Measurements from ENCODE around the gene C19orf44.

C19orf44 gene

GRCh38 chr19:16527334-16527935 is 31.2 kb downstream of the C19orf44 start:
- DNase-seq = no peak
- H3K4ac ChIP-seq (ENCODE audit: low read depth in 1 of 2, low read length in 2 of 2) = no peak overlapping the region
- H2BK5ac ChIP-seq (ENCODE audit: low read depth, low read length, poor library complexity, severe bottlenecking) = no peak overlapping the region
- H2AFZ ChIP-seq (ENCODE audit: low read depth, low read length) = no peak overlapping the region
- H3K18ac ChIP-seq (ENCODE audit: low read depth in 1 of 2, low read length in 2 of 2) = no peak overlapping the region
- H2BK12ac ChIP-seq (ENCODE audit: low read length in 2 of 2) = no peak overlapping the region
- H4K91ac ChIP-seq (ENCODE audit: low read length) = no peak overlapping the region
- no peaks in the 10 kb centered on the region for H3K27me3 ChIP-seq (ENCODE audit: control insufficient read depth in 1 of 2, insufficient read depth in 1 of 2, low read length in 2 of 2)
- no peak overlapping the region for H3K14ac ChIP-seq (ENCODE audit: low read length in 2 of 2)
- WGBS = 90% methylated on average over 14 of the region's 14 CpGs
- no peak overlapping the region for H2BK120ac ChIP-seq (ENCODE audit: low read depth, low read length)
- H3K4me3 ChIP-seq (ENCODE audit: insufficient read depth in 1 of 2, low read depth in 1 of 2, low read length in 2 of 2) = no peak overlapping the region
- H3K9ac ChIP-seq (ENCODE audit: low read length) = no peak overlapping the region
- no peak overlapping the region for H2AK5ac ChIP-seq (ENCODE audit: low read length, severe bottlenecking)
- H3K23ac ChIP-seq (ENCODE audit: low read length in 2 of 2) = no peak overlapping the region
- H4K8ac ChIP-seq (ENCODE audit: low read length) = no peak overlapping the region
- no peaks in the 10 kb centered on the region for H3K9me3 ChIP-seq (ENCODE audit: control insufficient read depth, low read length)
- peaks cover 57% of the 10 kb centered on the region for H3K79me1 ChIP-seq (replicated peaks; ENCODE audit: low read length, poor library complexity, severe bottlenecking)
- H3K36me3 ChIP-seq (ENCODE audit: control insufficient read depth in 1 of 2, insufficient read depth in 2 of 2, low read depth in 1 of 2, low read length in 2 of 2) = peaks cover 94 to 99% of the 10 kb centered on the region in 2 experiments
- peaks cover 2% of the 10 kb centered on the region for H3K4me1 ChIP-seq (ENCODE audit: control insufficient read depth, insufficient read depth, low read depth, low read length)
- no peak overlapping the region for H3K4me2 ChIP-seq (ENCODE audit: low read length, poor library complexity, severe bottlenecking)
- H2BK15ac ChIP-seq (ENCODE audit: low read depth, poor library complexity, severe bottlenecking) = no peak overlapping the region
- H3K27ac ChIP-seq (ENCODE audit: low read length, poor library complexity, severe bottlenecking) = no peak overlapping the region

GRCh38 chr19:16527971-16528521 is 31.9 kb downstream of the C19orf44 start:
- no peak overlapping the region for H2BK12ac ChIP-seq (ENCODE audit: low read length in 2 of 2)

GRCh38 chr19:16529466-16530144 is 33.4 kb downstream of the C19orf44 start:
- no peak overlapping the region for H2BK120ac ChIP-seq (ENCODE audit: low read depth, low read length)
- DNase-seq = no peak
- H3K14ac ChIP-seq (ENCODE audit: low read length in 2 of 2) = no peak overlapping the region
- no peak overlapping the region for H2AFZ ChIP-seq (ENCODE audit: low read depth, low read length)
- no peak overlapping the region for H3K4me3 ChIP-seq (ENCODE audit: insufficient read depth in 1 of 2, low read depth in 1 of 2, low read length in 2 of 2)
- H2BK5ac ChIP-seq (ENCODE audit: low read depth, low read length, poor library complexity, severe bottlenecking) = no peak overlapping the region
- no peaks in the 10 kb centered on the region for H3K27me3 ChIP-seq (ENCODE audit: control insufficient read depth in 1 of 2, insufficient read depth in 1 of 2, low read length in 2 of 2)
- H3K18ac ChIP-seq (ENCODE audit: low read depth in 1 of 2, low read length in 2 of 2) = no peak overlapping the region
- no peaks in the 10 kb centered on the region for H3K9me3 ChIP-seq (ENCODE audit: control insufficient read depth, low read length)
- H2BK12ac ChIP-seq (ENCODE audit: low read length in 2 of 2) = no peak overlapping the region
- WGBS = 95% methylated on average over 25 of the region's 25 CpGs
- H3K4ac ChIP-seq (ENCODE audit: low read depth in 1 of 2, low read length in 2 of 2) = no peak overlapping the region
- peaks cover 63% of the 10 kb centered on the region for H3K79me1 ChIP-seq (replicated peaks; ENCODE audit: low read length, poor library complexity, severe bottlenecking)
- H3K36me3 ChIP-seq (ENCODE audit: control insufficient read depth in 1 of 2, insufficient read depth in 2 of 2, low read depth in 1 of 2, low read length in 2 of 2) = peaks cover 95 to 99% of the 10 kb centered on the region in 2 experiments
- peaks cover 2% of the 10 kb centered on the region for H3K4me1 ChIP-seq (ENCODE audit: control insufficient read depth, insufficient read depth, low read depth, low read length)
- H2AK5ac ChIP-seq (ENCODE audit: low read length, severe bottlenecking) = no peak overlapping the region
- no peak overlapping the region for H2BK15ac ChIP-seq (ENCODE audit: low read depth, poor library complexity, severe bottlenecking)
- H3K9ac ChIP-seq (ENCODE audit: low read length) = no peak overlapping the region
- H4K91ac ChIP-seq (ENCODE audit: low read length) = no peak overlapping the region
- no peak overlapping the region for H3K23ac ChIP-seq (ENCODE audit: low read length in 2 of 2)
- H4K8ac ChIP-seq (ENCODE audit: low read length) = no peak overlapping the region
- H3K4me2 ChIP-seq (ENCODE audit: low read length, poor library complexity, severe bottlenecking) = no peak overlapping the region
- no peak overlapping the region for H3K27ac ChIP-seq (ENCODE audit: low read length, poor library complexity, severe bottlenecking)

More at GRCh38 chr19:16527971-16528521, 31.9 kb downstream of the C19orf44 start:
- no peaks in the 10 kb centered on the region for H3K27me3 ChIP-seq (ENCODE audit: control insufficient read depth in 1 of 2, insufficient read depth in 1 of 2, low read length in 2 of 2)
- H3K9me3 ChIP-seq (ENCODE audit: control insufficient read depth, low read length) = no peaks in the 10 kb centered on the region
- 94% methylated on average over 12 of the region's 12 CpGs for WGBS
- H2BK15ac ChIP-seq (ENCODE audit: low read depth, poor library complexity, severe bottlenecking) = no peak overlapping the region
- peaks cover 59% of the 10 kb centered on the region for H3K79me1 ChIP-seq (replicated peaks; ENCODE audit: low read length, poor library complexity, severe bottlenecking)
- no peak overlapping the region for H2BK120ac ChIP-seq (ENCODE audit: low read depth, low read length)
- no peak overlapping the region for H3K4me2 ChIP-seq (ENCODE audit: low read length, poor library complexity, severe bottlenecking)
- no peak overlapping the region for H2AFZ ChIP-seq (ENCODE audit: low read depth, low read length)
- no peak overlapping the region for H3K27ac ChIP-seq (ENCODE audit: low read length, poor library complexity, severe bottlenecking)
- H4K8ac ChIP-seq (ENCODE audit: low read length) = no peak overlapping the region
- peaks cover 2% of the 10 kb centered on the region for H3K4me1 ChIP-seq (ENCODE audit: control insufficient read depth, insufficient read depth, low read depth, low read length)
- H3K4ac ChIP-seq (ENCODE audit: low read depth in 1 of 2, low read length in 2 of 2) = no peak overlapping the region
- H3K36me3 ChIP-seq (ENCODE audit: control insufficient read depth in 1 of 2, insufficient read depth in 2 of 2, low read depth in 1 of 2, low read length in 2 of 2) = peaks cover 94 to 99% of the 10 kb centered on the region in 2 experiments
- no peak overlapping the region for H3K14ac ChIP-seq (ENCODE audit: low read length in 2 of 2)
- H2AK5ac ChIP-seq (ENCODE audit: low read length, severe bottlenecking) = no peak overlapping the region
- H3K23ac ChIP-seq (ENCODE audit: low read length in 2 of 2) = no peak overlapping the region
- no peak overlapping the region for H2BK5ac ChIP-seq (ENCODE audit: low read depth, low read length, poor library complexity, severe bottlenecking)
- no peak overlapping the region for H3K18ac ChIP-seq (ENCODE audit: low read depth in 1 of 2, low read length in 2 of 2)
- H4K91ac ChIP-seq (ENCODE audit: low read length) = no peak overlapping the region
- H3K4me3 ChIP-seq (ENCODE audit: insufficient read depth in 1 of 2, low read depth in 1 of 2, low read length in 2 of 2) = no peak overlapping the region
- peak; percentile 18 for DNase-seq
- no peak overlapping the region for H3K9ac ChIP-seq (ENCODE audit: low read length)

- H2BK120ac ChIP-seq (ENCODE audit: low read depth, low read length) = no peak overlapping the region
Observed at GRCh38 chr19:16530540-16531379, 34.6 kb downstream of the C19orf44 start.

More at GRCh38 chr19:16530540-16531379, 34.6 kb downstream of the C19orf44 start:
- DNase-seq = no peak
- WGBS = 97% methylated on average over 38 of the region's 43 CpGs
- H2AK5ac ChIP-seq (ENCODE audit: low read length, severe bottlenecking) = no peak overlapping the region
- H3K79me1 ChIP-seq (replicated peaks; ENCODE audit: low read length, poor library complexity, severe bottlenecking) = peaks cover 60% of the 10 kb centered on the region
- H3K4ac ChIP-seq (ENCODE audit: low read depth in 1 of 2, low read length in 2 of 2) = no peak overlapping the region
- peaks cover 95 to 99% of the 10 kb centered on the region in 2 experiments for H3K36me3 ChIP-seq (ENCODE audit: control insufficient read depth in 1 of 2, insufficient read depth in 2 of 2, low read depth in 1 of 2, low read length in 2 of 2)
- no peak overlapping the region for H4K91ac ChIP-seq (ENCODE audit: low read length)
- no peak overlapping the region for H2BK12ac ChIP-seq (ENCODE audit: low read length in 2 of 2)
- H3K23ac ChIP-seq (ENCODE audit: low read length in 2 of 2) = no peak overlapping the region
- H3K9ac ChIP-seq (ENCODE audit: low read length) = no peak overlapping the region
- no peak overlapping the region for H3K4me3 ChIP-seq (ENCODE audit: insufficient read depth in 1 of 2, low read depth in 1 of 2, low read length in 2 of 2)
- no peak overlapping the region for H3K18ac ChIP-seq (ENCODE audit: low read depth in 1 of 2, low read length in 2 of 2)
- no peak overlapping the region for H2AFZ ChIP-seq (ENCODE audit: low read depth, low read length)
- H3K27me3 ChIP-seq (ENCODE audit: control insufficient read depth in 1 of 2, insufficient read depth in 1 of 2, low read length in 2 of 2) = no peaks in the 10 kb centered on the region
- H2BK5ac ChIP-seq (ENCODE audit: low read depth, low read length, poor library complexity, severe bottlenecking) = no peak overlapping the region
- H3K27ac ChIP-seq (ENCODE audit: low read length, poor library complexity, severe bottlenecking) = no peak overlapping the region
- no peak overlapping the region for H2BK15ac ChIP-seq (ENCODE audit: low read depth, poor library complexity, severe bottlenecking)
- no peak overlapping the region for H3K4me2 ChIP-seq (ENCODE audit: low read length, poor library complexity, severe bottlenecking)
- no peaks in the 10 kb centered on the region for H3K9me3 ChIP-seq (ENCODE audit: control insufficient read depth, low read length)
- H3K4me1 ChIP-seq (ENCODE audit: control insufficient read depth, insufficient read depth, low read depth, low read length) = no peaks in the 10 kb centered on the region
- no peak overlapping the region for H3K14ac ChIP-seq (ENCODE audit: low read length in 2 of 2)
- H4K8ac ChIP-seq (ENCODE audit: low read length) = no peak overlapping the region
